ENCODE measurements around the gene KDM6A.
"Not testable (repeated sequence)": the region's sequence is repeated elsewhere in the genome, so short reads cannot be mapped to it uniquely, and the experiment has no call there.

The KDM6A gene

DNA sequence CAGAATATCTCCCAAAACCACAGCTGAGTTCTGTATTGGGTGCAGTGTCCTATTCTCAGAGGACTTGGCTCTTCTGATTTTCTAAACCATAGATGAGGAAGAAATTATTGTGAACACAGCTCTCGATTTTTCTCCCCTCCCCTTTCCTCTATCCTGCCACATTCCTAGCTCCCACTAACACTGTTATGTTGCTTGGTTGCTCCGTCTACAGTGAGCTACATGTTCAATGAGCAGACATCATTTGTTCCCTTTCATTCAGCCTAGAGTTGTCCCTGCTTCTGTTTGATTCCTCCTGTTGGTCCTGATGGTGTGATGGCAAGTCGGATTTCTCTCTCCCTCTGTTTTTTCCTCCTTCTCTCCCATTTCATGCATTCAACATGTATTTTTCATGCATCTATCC lies 261.8 kb downstream of the KDM6A start:
- no peak overlapping the region for H3K27ac ChIP-seq
- TF ChIP-seq ZFX (IDR thresholded peaks at IDR 0.05; ENCODE audit: borderline replicate concordance): no peak

DNA sequence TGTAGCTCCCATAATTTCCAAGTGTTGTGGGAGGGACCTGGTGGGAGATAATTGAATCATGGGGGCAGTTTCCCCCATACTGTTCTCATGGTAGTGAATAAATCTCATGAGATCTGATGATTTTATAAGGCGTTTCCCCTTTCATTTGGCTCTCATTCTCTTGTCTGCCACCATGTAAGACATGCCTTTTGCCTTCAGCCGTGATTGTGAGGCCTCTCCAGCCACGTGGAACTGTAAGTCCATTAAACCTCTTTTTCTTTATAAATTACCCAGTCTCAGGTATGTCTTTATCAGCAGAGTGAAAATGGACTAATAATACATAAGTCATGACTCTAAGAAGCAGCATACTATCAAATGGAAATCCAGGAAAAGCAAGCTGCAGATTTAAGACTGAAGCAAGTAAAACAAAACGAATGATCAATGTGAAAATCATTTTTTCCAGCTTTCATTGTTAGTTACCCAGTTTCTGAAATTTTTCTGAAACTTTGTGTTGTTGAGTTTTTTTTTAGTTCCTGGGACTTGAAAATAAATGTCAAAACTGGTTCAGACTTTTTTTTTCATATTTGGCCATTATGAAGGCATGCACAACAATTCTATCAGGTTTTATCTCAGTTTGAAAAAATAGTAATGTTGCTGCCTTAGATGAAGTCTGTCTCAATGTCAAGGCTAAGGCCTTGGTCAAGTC lies 262.5 kb downstream of the KDM6A start:
- H3K27ac ChIP-seq: not testable (repeated sequence)

DNA sequence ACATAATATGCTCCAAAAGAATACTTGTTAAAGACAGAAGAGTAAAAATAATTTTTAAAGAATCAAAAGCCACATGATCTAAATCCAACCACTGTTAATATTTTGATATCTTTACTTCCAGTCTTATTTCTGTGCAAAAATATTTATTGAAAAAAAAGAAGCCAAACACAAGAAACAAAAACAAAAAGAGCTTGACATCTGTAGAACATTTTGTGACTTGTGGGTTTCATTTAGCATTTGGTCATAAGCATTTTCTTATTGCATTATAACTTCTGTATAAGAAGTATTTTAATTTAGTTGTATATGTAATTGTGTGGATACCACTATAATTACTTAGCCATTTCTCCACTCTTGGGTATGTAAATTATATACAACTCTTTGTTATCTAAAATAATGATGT lies 264.5 kb downstream of the KDM6A start:
- no peak overlapping the region for H3K27ac ChIP-seq
- TF ChIP-seq CTCF (IDR thresholded peaks at IDR 0.05) (no peak), ZFX (IDR thresholded peaks at IDR 0.05; ENCODE audit: borderline replicate concordance) (no peak)

GRCh38 chrX:45138525-45138924 lies 265.5 kb downstream of the KDM6A start:
- no peak for TF ChIP-seq CTCF (IDR thresholded peaks at IDR 0.05)
- no peak for TF ChIP-seq ZFX (IDR thresholded peaks at IDR 0.05; ENCODE audit: borderline replicate concordance)
- no peak overlapping the region for H3K27ac ChIP-seq

- TF ChIP-seq ZFX (IDR thresholded peaks at IDR 0.05; ENCODE audit: borderline replicate concordance) (no peak), CTCF (IDR thresholded peaks at IDR 0.05) (no peak)
- no peak overlapping the region for H3K27ac ChIP-seq
Observed at GRCh38 chrX:45140812-45141211, 267.8 kb downstream of the KDM6A start.

DNA sequence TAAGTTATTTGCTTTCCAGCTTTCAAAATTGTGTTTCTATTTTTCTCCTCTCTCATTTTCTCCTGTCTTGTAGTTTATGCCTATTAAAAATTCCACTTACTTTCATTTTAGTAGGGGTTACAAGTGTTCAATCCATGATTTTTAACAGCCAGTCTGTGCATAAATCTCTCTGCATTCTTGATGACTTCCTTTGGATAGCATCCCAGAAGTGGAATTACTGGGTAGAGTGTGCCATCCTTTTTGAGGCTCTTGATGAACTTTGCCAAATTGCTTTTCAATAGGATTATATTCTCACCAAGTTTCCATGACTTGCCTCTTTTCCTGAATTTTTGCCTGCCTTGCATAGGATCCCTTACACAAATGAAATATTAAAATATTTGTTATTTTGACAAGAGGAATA lies 269.2 kb downstream of the KDM6A start:
- no peak overlapping the region for H3K27ac ChIP-seq
- TF ChIP-seq ZFX (IDR thresholded peaks at IDR 0.05; ENCODE audit: borderline replicate concordance) (no peak), CTCF (IDR thresholded peaks at IDR 0.05) (no peak)

GRCh38 chrX:45143455-45143854 lies 270.5 kb downstream of the KDM6A start:
- TF ChIP-seq CTCF (IDR thresholded peaks at IDR 0.05) (no peak), ZFX (IDR thresholded peaks at IDR 0.05; ENCODE audit: borderline replicate concordance) (no peak)
- H3K27ac ChIP-seq: no peak overlapping the region

GRCh38 chrX:45145492-45146215 lies 272.7 kb downstream of the KDM6A start:
- no peak for TF ChIP-seq CTCF (IDR thresholded peaks at IDR 0.05)
- no peak for TF ChIP-seq ZFX (IDR thresholded peaks at IDR 0.05; ENCODE audit: borderline replicate concordance)
- H3K27ac ChIP-seq: no peak overlapping the region

Data from 22Rv1 (cell line).